Coronary artery (tissue), 2 donors: ENCODE data around the gene RYR1.

Experiments
- DNase-seq: peaks from one replicate; pipeline ENCODE4 v3.0.0-alpha.2; 2017; ENCODE audit warnings: low spot score
- H3K27ac ChIP-seq, 2 donors: fragments of 200-600 bp; sonication (generic); one replicate each; pipeline ENCODE4 v1.5.1; 2016 to 2019
- H3K4me3 ChIP-seq: fragments of 200-600 bp; sonication (generic); 2 replicates; pipeline ENCODE4 v1.5.1; 2016; ENCODE audit warnings: mild to moderate bottlenecking, moderate library complexity
- TF ChIP-seq, protein P1 (sequence below): fragments of 200-600 bp; sonication (generic); IDR thresholded peaks from one replicate; pipeline ENCODE4 v1.5.1; 2019; ENCODE audit warnings: antibody characterized with exemption

Gene RYR1

DNA sequence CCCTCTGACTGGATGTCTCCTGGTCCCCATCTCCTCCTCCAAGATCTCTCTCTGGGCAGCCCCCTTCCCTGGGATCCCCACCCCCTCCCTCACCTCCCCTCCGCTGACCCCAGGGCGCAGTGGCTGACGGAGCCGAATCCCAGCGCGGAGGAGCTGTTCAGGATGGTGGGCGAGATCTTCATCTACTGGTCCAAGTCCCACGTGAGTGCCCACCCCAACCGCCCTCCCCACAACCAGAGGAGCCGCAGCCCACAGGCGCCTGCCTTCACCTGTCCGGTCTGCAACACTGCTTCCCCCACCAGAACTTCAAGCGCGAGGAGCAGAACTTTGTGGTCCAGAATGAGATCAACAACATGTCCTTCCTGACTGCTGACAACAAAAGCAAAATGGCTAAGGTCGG, 89.4 kb downstream of the RYR1 start:
- Histone ChIP-seq H3K4me3 (no peak overlapping the region), H3K27ac (no peak overlapping the region)
- no peak for DNase-seq
- TF ChIP-seq, protein P1, sequence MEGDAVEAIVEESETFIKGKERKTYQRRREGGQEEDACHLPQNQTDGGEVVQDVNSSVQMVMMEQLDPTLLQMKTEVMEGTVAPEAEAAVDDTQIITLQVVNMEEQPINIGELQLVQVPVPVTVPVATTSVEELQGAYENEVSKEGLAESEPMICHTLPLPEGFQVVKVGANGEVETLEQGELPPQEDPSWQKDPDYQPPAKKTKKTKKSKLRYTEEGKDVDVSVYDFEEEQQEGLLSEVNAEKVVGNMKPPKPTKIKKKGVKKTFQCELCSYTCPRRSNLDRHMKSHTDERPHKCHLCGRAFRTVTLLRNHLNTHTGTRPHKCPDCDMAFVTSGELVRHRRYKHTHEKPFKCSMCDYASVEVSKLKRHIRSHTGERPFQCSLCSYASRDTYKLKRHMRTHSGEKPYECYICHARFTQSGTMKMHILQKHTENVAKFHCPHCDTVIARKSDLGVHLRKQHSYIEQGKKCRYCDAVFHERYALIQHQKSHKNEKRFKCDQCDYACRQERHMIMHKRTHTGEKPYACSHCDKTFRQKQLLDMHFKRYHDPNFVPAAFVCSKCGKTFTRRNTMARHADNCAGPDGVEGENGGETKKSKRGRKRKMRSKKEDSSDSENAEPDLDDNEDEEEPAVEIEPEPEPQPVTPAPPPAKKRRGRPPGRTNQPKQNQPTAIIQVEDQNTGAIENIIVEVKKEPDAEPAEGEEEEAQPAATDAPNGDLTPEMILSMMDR = no peak

- Histone ChIP-seq H3K27ac (no peak overlapping the region), H3K4me3 (no peak overlapping the region)
- DNase-seq = no peak
- TF ChIP-seq, protein P1 = no peak
Measured at GRCh38 chr19:38523319-38523718, 89.8 kb downstream of the RYR1 start.

- no peak overlapping the region for H3K4me3 ChIP-seq
- TF ChIP-seq, protein P1 = no peak
- no peak for DNase-seq
- no peak overlapping the region for H3K27ac ChIP-seq
Measured at GRCh38 chr19:38524369-38524768, 90.9 kb downstream of the RYR1 start.

- no peak overlapping the region for H3K27ac ChIP-seq
- no peak overlapping the region for H3K4me3 ChIP-seq
- no peak for DNase-seq
- TF ChIP-seq, protein P1 = no peak
Measured at GRCh38 chr19:38524994-38525634, 91.6 kb downstream of the RYR1 start.

DNA sequence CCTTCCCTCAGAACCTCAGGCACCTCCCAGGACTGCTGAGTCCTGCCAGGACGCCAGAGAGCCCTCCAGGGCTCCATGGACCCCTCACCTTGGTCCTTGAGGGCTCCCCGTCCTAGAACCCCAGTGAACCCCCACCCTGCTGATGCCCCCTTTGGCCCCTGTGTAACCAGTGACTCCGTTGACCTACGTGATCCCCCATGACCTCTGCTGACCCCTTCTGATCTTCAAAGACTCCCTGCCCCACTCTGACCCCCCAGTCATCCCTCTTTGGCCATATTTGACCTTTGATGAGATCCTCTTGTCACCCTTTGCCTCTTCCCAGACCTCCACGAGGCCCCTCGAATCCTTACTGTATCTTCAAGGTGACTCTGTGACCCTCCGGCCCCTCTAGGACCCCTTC, 92.9 kb downstream of the RYR1 start:
- DNase-seq = no peak
- Histone ChIP-seq H3K4me3 (no peak overlapping the region), H3K27ac (no peak overlapping the region)
- TF ChIP-seq, protein P1 = no peak

GRCh38 chr19:38527466-38528136, 94.1 kb downstream of the RYR1 start:
- Histone ChIP-seq H3K4me3 (no peak overlapping the region), H3K27ac (no peak overlapping the region)
- TF ChIP-seq, protein P1 = no peak
- DNase-seq = no peak

- TF ChIP-seq, protein P1 = no peak
- DNase-seq = no peak
- H3K4me3 ChIP-seq = no peak overlapping the region
- H3K27ac ChIP-seq = no peak overlapping the region
Measured at GRCh38 chr19:38528213-38528755, 94.8 kb downstream of the RYR1 start.
